ENCODE data around the gene GIT2.

The GIT2 gene

DNA sequence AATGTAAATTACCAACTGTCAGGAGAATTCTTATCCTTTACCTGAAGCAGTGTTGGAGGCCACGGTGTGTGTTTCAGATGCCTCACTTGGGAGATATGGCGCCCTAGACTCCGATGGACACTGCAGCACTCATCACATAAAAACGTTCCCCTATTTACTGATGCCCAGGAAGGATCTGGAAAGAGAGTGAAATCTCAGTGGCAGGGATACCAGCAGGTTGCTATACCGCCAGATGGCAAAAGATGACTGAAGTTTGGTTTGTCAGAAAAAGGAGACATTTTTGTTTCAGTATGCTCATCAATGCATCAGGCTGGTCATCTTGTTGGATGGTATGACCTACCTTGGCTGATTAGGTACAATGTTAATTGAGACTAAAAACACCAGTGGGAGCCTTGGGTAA, 4.6 kb downstream of the GIT2 start:
- Histone ChIP-seq H3K9ac (ENCODE audit: low read length) (no peak overlapping the region), H3K4me2 (ENCODE audit: low read length, poor library complexity, severe bottlenecking) (no peak overlapping the region), H3K27me3 (ENCODE audit: control insufficient read depth in 1 of 2, insufficient read depth in 1 of 2, low read length in 2 of 2) (no peaks in the 10 kb centered on the region), H3K4ac (ENCODE audit: low read depth in 1 of 2, low read length in 2 of 2) (no peak overlapping the region), H2AFZ (ENCODE audit: low read depth, low read length) (no peak overlapping the region), H3K4me3 (ENCODE audit: insufficient read depth in 1 of 2, low read depth in 1 of 2, low read length in 2 of 2) (no peak overlapping the region), H3K9me3 (ENCODE audit: control insufficient read depth, low read length) (no peaks in the 10 kb centered on the region), H2BK15ac (ENCODE audit: low read depth, poor library complexity, severe bottlenecking) (no peak overlapping the region), H3K23ac (ENCODE audit: low read length in 2 of 2) (no peak overlapping the region), H2BK120ac (ENCODE audit: low read depth, low read length) (no peak overlapping the region), H3K4me1 (ENCODE audit: control insufficient read depth, insufficient read depth, low read depth, low read length) (no peaks in the 10 kb centered on the region), H3K27ac (ENCODE audit: low read length, poor library complexity, severe bottlenecking) (no peak overlapping the region), H3K36me3 (ENCODE audit: control insufficient read depth in 1 of 2, insufficient read depth in 2 of 2, low read depth in 1 of 2, low read length in 2 of 2) (peaks cover 12 to 43% of the 10 kb centered on the region in 2 experiments), H3K18ac (ENCODE audit: low read depth in 1 of 2, low read length in 2 of 2) (no peak overlapping the region), H2BK12ac (ENCODE audit: low read length in 2 of 2) (no peak overlapping the region), H3K14ac (ENCODE audit: low read length in 2 of 2) (no peak overlapping the region), H4K91ac (ENCODE audit: low read length) (no peak overlapping the region), H2BK5ac (ENCODE audit: low read depth, low read length, poor library complexity, severe bottlenecking) (no peak overlapping the region), H3K79me1 (replicated peaks; ENCODE audit: low read length, poor library complexity, severe bottlenecking) (peaks cover 25% of the 10 kb centered on the region), H4K8ac (ENCODE audit: low read length) (no peak overlapping the region), H2AK5ac (ENCODE audit: low read length, severe bottlenecking) (no peak overlapping the region)
- 95% methylated on average over 5 of the region's 5 CpGs for WGBS
- no peak for DNase-seq

DNA sequence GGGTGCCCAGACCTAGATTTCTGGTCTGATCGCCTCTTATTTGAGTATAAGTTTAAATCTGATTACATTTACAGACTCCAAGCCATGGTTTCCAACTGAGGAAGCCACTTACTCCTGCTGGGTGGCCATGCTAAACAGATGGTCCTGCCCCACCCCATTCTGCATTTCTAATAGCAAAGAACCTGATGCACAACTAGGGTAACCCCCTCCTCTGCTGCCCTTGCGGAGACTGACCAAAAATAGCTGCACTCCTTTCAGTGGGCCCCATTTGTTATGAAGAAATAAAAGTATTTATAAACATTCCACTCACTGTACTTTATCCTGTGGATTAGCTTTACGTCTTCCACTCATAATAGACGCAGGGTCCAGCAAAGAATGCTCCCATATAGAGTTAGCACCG, 6.8 kb downstream of the GIT2 start:
- Histone ChIP-seq H3K9me3 (ENCODE audit: control insufficient read depth, low read length) (no peaks in the 10 kb centered on the region), H2BK120ac (ENCODE audit: low read depth, low read length) (no peak overlapping the region)
- WGBS: 83% methylated on average over 4 of the region's 5 CpGs

DNA sequence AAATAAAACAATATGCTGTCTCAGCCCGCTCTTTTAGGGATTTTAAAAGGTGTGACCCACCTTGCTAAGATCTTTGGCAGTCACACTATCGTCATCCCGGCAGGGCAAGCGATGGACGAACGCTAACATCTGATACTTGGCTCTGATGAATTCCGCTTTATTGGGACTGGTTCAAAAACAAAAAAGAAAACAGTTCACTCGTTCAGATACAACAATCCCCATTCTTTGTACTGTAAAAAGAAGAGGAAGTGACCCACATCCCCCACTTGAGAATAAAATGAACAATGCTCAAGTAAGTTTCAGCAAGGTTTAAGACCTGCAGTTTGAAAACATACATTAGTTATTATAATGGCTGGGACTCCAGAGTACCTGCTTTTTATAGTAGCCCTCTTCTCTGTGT, 7.3 kb downstream of the GIT2 start:
- H3K18ac ChIP-seq (ENCODE audit: low read depth in 1 of 2, low read length in 2 of 2): no peak overlapping the region
- no peak overlapping the region for H2AFZ ChIP-seq (ENCODE audit: low read depth, low read length)
- H3K79me1 ChIP-seq (replicated peaks; ENCODE audit: low read length, poor library complexity, severe bottlenecking): peaks cover 35% of the 10 kb centered on the region
- no peaks in the 10 kb centered on the region for H3K27me3 ChIP-seq (ENCODE audit: control insufficient read depth in 1 of 2, insufficient read depth in 1 of 2, low read length in 2 of 2)
- H3K4me2 ChIP-seq (ENCODE audit: low read length, poor library complexity, severe bottlenecking): no peak overlapping the region
- H3K36me3 ChIP-seq (ENCODE audit: control insufficient read depth in 1 of 2, insufficient read depth in 2 of 2, low read depth in 1 of 2, low read length in 2 of 2): peaks cover 29 to 63% of the 10 kb centered on the region in 2 experiments
- no peaks in the 10 kb centered on the region for H3K4me1 ChIP-seq (ENCODE audit: control insufficient read depth, insufficient read depth, low read depth, low read length)
- H3K4me3 ChIP-seq (ENCODE audit: insufficient read depth in 1 of 2, low read depth in 1 of 2, low read length in 2 of 2): no peak overlapping the region
- no peak overlapping the region for H3K14ac ChIP-seq (ENCODE audit: low read length in 2 of 2)
- no peak for DNase-seq
- H4K91ac ChIP-seq (ENCODE audit: low read length): no peak overlapping the region
- 96% methylated on average over 8 of the region's 8 CpGs for WGBS
- no peak overlapping the region for H3K4ac ChIP-seq (ENCODE audit: low read depth in 1 of 2, low read length in 2 of 2)
- no peak overlapping the region for H2BK120ac ChIP-seq (ENCODE audit: low read depth, low read length)
- H2AK5ac ChIP-seq (ENCODE audit: low read length, severe bottlenecking): no peak overlapping the region
- no peak overlapping the region for H3K23ac ChIP-seq (ENCODE audit: low read length in 2 of 2)
- no peak overlapping the region for H3K27ac ChIP-seq (ENCODE audit: low read length, poor library complexity, severe bottlenecking)
- H4K8ac ChIP-seq (ENCODE audit: low read length): no peak overlapping the region
- no peak overlapping the region for H2BK12ac ChIP-seq (ENCODE audit: low read length in 2 of 2)
- H2BK15ac ChIP-seq (ENCODE audit: low read depth, poor library complexity, severe bottlenecking): no peak overlapping the region
- H2BK5ac ChIP-seq (ENCODE audit: low read depth, low read length, poor library complexity, severe bottlenecking): no peak overlapping the region
- H3K9ac ChIP-seq (ENCODE audit: low read length): no peak overlapping the region
- H3K9me3 ChIP-seq (ENCODE audit: control insufficient read depth, low read length): no peaks in the 10 kb centered on the region

More for the DNA sequence above, 6.8 kb downstream of the GIT2 start:
- H3K4me2 ChIP-seq (ENCODE audit: low read length, poor library complexity, severe bottlenecking): no peak overlapping the region
- no peak overlapping the region for H4K8ac ChIP-seq (ENCODE audit: low read length)
- no peak overlapping the region for H3K14ac ChIP-seq (ENCODE audit: low read length in 2 of 2)
- H4K91ac ChIP-seq (ENCODE audit: low read length): no peak overlapping the region
- no peak overlapping the region for H3K4ac ChIP-seq (ENCODE audit: low read depth in 1 of 2, low read length in 2 of 2)
- H3K79me1 ChIP-seq (replicated peaks; ENCODE audit: low read length, poor library complexity, severe bottlenecking): peaks cover 30% of the 10 kb centered on the region
- no peak overlapping the region for H3K23ac ChIP-seq (ENCODE audit: low read length in 2 of 2)
- no peak overlapping the region for H2AK5ac ChIP-seq (ENCODE audit: low read length, severe bottlenecking)
- H2AFZ ChIP-seq (ENCODE audit: low read depth, low read length): no peak overlapping the region
- H3K4me3 ChIP-seq (ENCODE audit: insufficient read depth in 1 of 2, low read depth in 1 of 2, low read length in 2 of 2): no peak overlapping the region
- H2BK15ac ChIP-seq (ENCODE audit: low read depth, poor library complexity, severe bottlenecking): no peak overlapping the region
- H3K4me1 ChIP-seq (ENCODE audit: control insufficient read depth, insufficient read depth, low read depth, low read length): no peaks in the 10 kb centered on the region
- H3K9ac ChIP-seq (ENCODE audit: low read length): no peak overlapping the region
- H2BK5ac ChIP-seq (ENCODE audit: low read depth, low read length, poor library complexity, severe bottlenecking): peak overlapping the region; percentile 44
- peak; percentile 23 for DNase-seq
- no peaks in the 10 kb centered on the region for H3K27me3 ChIP-seq (ENCODE audit: control insufficient read depth in 1 of 2, insufficient read depth in 1 of 2, low read length in 2 of 2)
- H2BK12ac ChIP-seq (ENCODE audit: low read length in 2 of 2): no peak overlapping the region
- H3K27ac ChIP-seq (ENCODE audit: low read length, poor library complexity, severe bottlenecking): no peak overlapping the region
- no peak overlapping the region for H3K18ac ChIP-seq (ENCODE audit: low read depth in 1 of 2, low read length in 2 of 2)
- H3K36me3 ChIP-seq (ENCODE audit: control insufficient read depth in 1 of 2, insufficient read depth in 2 of 2, low read depth in 1 of 2, low read length in 2 of 2): peaks cover 25 to 60% of the 10 kb centered on the region in 2 experiments

DNA sequence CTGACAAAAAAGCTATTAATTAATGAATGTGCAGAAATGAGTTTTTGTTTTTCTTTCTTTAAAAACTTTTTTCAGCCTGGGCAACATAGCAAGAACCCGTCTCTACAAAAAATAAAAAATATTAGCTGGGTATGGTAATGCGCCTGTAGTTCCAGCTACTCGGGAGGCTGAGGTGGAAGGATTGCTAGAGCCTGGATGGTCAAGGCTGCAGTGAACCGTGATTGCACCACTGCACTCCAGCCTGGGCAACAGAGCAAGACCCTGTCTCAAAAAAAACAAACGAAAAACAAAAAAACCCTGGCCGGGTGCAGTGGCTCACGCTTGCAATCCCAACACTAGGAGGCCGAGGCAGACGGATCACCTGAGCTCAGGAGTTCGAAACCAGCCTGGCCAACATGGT, 7.9 kb downstream of the GIT2 start:
- H2BK15ac ChIP-seq (ENCODE audit: low read depth, poor library complexity, severe bottlenecking): no peak overlapping the region
- no peak overlapping the region for H3K4ac ChIP-seq (ENCODE audit: low read depth in 1 of 2, low read length in 2 of 2)
- H3K27ac ChIP-seq (ENCODE audit: low read length, poor library complexity, severe bottlenecking): no peak overlapping the region
- H4K8ac ChIP-seq (ENCODE audit: low read length): no peak overlapping the region
- H3K23ac ChIP-seq (ENCODE audit: low read length in 2 of 2): no peak overlapping the region
- DNase-seq: no peak
- H2BK120ac ChIP-seq (ENCODE audit: low read depth, low read length): no peak overlapping the region
- H3K9me3 ChIP-seq (ENCODE audit: control insufficient read depth, low read length): no peaks in the 10 kb centered on the region
- no peak overlapping the region for H4K91ac ChIP-seq (ENCODE audit: low read length)
- no peak overlapping the region for H3K4me3 ChIP-seq (ENCODE audit: insufficient read depth in 1 of 2, low read depth in 1 of 2, low read length in 2 of 2)
- no peaks in the 10 kb centered on the region for H3K27me3 ChIP-seq (ENCODE audit: control insufficient read depth in 1 of 2, insufficient read depth in 1 of 2, low read length in 2 of 2)
- H3K4me1 ChIP-seq (ENCODE audit: control insufficient read depth, insufficient read depth, low read depth, low read length): no peaks in the 10 kb centered on the region
- H3K79me1 ChIP-seq (replicated peaks; ENCODE audit: low read length, poor library complexity, severe bottlenecking): peaks cover 38% of the 10 kb centered on the region
- no peak overlapping the region for H3K14ac ChIP-seq (ENCODE audit: low read length in 2 of 2)
- H3K9ac ChIP-seq (ENCODE audit: low read length): no peak overlapping the region
- H2BK12ac ChIP-seq (ENCODE audit: low read length in 2 of 2): no peak overlapping the region
- H2AFZ ChIP-seq (ENCODE audit: low read depth, low read length): no peak overlapping the region
- no peak overlapping the region for H3K4me2 ChIP-seq (ENCODE audit: low read length, poor library complexity, severe bottlenecking)
- H3K36me3 ChIP-seq (ENCODE audit: control insufficient read depth in 1 of 2, insufficient read depth in 2 of 2, low read depth in 1 of 2, low read length in 2 of 2): peaks cover 33 to 69% of the 10 kb centered on the region in 2 experiments
- 94% methylated on average over 10 of the region's 10 CpGs for WGBS
- H2BK5ac ChIP-seq (ENCODE audit: low read depth, low read length, poor library complexity, severe bottlenecking): no peak overlapping the region
- H2AK5ac ChIP-seq (ENCODE audit: low read length, severe bottlenecking): no peak overlapping the region
- H3K18ac ChIP-seq (ENCODE audit: low read depth in 1 of 2, low read length in 2 of 2): no peak overlapping the region
